Gastroesophageal sphincter (tissue), 3 donors: Measurements from ENCODE around the gene CYTH3.

Experiments used
- CTCF ChIP-seq, 4 experiments: fragments of 200-600 bp in 2 of 4; fragments of 450-650 bp in 2 of 4; sonication (generic) in 1 of 4; IDR thresholded peaks; one replicate each; pipeline ENCODE4 v1.5.1; 2017 to 2019; ENCODE audit warnings: antibody characterized with exemption in 4 of 4, mild to moderate bottlenecking in 2 of 4, moderate library complexity in 2 of 4
- POLR2A ChIP-seq, 2 donors: fragments of 450-650 bp; IDR thresholded peaks; one replicate each; pipeline ENCODE4 v1.6.1; 2017; ENCODE audit warnings: antibody characterized with exemption in 2 of 2, mild to moderate bottlenecking in 2 of 2, moderate library complexity in 1 of 2
- POLR2AphosphoS5 ChIP-seq: sonication (generic); formaldehyde crosslinking; IDR thresholded peaks from one replicate; pipeline ENCODE4 v1.6.1; 2017; ENCODE audit warnings: antibody characterized with exemption

GRCh38 chr7:6235029-6235871 lies 37.2 kb downstream of the CYTH3 start:
- TF ChIP-seq POLR2A (IDR thresholded peaks at IDR 0.05): no peak
- TF ChIP-seq CTCF (IDR thresholded peaks at IDR 0.05): no peak
- no peak for TF ChIP-seq POLR2AphosphoS5
